Measurements from ENCODE around the gene WNT3A.
"Not testable (repeated sequence)": the region's sequence is repeated elsewhere in the genome, so short reads cannot be mapped to it uniquely, and the experiment has no call there.

WNT3A gene

DNA sequence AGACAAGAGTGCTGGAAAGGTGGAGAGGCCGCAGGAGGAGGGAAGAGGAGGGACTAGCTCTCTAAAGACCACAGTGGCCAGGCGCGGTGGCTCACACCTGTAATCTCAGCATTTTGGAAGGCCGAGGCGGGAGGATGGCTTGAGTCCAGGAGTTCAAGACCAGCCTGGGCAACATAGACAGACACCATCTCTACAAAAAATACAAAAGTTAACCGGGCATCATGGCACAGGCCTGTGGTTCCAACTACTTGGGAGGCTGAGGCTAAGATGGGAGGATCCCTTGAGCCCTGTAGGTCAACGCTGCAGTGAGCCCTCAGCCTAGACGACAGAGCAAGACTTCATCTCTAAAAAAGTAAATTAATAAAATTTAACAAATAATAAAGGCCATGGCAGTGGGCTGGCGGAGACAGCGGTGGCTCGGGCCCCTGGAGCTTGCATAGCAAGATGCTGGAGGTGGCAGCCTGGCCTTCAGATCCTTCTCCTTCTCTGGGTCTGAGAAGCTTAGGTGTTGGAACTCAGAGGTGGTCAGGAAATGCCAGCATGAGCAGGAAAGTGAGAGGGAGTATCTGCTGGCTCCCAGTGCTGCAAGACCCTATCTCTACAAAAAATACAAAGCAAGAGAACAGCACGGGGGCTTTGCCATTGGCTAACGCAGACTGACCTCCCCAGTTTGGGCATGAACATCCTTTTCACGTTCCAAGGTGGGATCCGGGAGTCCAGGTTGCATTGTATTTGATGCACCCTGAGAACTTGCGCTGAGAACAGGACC is 10.7 kb downstream of the WNT3A start:
- no peak overlapping the region for H3K27ac ChIP-seq (ENCODE audit: low read depth, low read length, poor library complexity, severe bottlenecking)
- no peak overlapping the region for H3K4me3 ChIP-seq (ENCODE audit: low read depth, low read length, poor library complexity, severe bottlenecking)
- no peaks in the 10 kb centered on the region for H3F3A ChIP-seq (ENCODE audit: insufficient read depth, low read length)
- no peaks in the 10 kb centered on the region for H3K4me1 ChIP-seq (ENCODE audit: insufficient read depth, low read length, severe bottlenecking)
- TF ChIP-seq, protein P1, sequence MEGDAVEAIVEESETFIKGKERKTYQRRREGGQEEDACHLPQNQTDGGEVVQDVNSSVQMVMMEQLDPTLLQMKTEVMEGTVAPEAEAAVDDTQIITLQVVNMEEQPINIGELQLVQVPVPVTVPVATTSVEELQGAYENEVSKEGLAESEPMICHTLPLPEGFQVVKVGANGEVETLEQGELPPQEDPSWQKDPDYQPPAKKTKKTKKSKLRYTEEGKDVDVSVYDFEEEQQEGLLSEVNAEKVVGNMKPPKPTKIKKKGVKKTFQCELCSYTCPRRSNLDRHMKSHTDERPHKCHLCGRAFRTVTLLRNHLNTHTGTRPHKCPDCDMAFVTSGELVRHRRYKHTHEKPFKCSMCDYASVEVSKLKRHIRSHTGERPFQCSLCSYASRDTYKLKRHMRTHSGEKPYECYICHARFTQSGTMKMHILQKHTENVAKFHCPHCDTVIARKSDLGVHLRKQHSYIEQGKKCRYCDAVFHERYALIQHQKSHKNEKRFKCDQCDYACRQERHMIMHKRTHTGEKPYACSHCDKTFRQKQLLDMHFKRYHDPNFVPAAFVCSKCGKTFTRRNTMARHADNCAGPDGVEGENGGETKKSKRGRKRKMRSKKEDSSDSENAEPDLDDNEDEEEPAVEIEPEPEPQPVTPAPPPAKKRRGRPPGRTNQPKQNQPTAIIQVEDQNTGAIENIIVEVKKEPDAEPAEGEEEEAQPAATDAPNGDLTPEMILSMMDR (IDR thresholded peaks at IDR 0.05; ENCODE audit: low read length) = no peak
- no peak for TF ChIP-seq EZH2 (IDR thresholded peaks at IDR 0.05; ENCODE audit: borderline replicate concordance, low read length)
- H3K36me3 ChIP-seq (ENCODE audit: insufficient read depth, low read length) = no peaks in the 10 kb centered on the region
- H3K27me3 ChIP-seq (ENCODE audit: insufficient read depth, low read length) = no peaks in the 10 kb centered on the region
- H3K4me2 ChIP-seq (ENCODE audit: low read length) = no peak overlapping the region
- H3K9me3 ChIP-seq (ENCODE audit: low read length) = no peaks in the 10 kb centered on the region
- H4K20me1 ChIP-seq (ENCODE audit: insufficient read depth, low read length) = no peaks in the 10 kb centered on the region
- no peak overlapping the region for H3K9ac ChIP-seq (ENCODE audit: low read length)
- no peaks in the 10 kb centered on the region for H3K9me2 ChIP-seq (ENCODE audit: low read depth, low read length)
- H3K79me2 ChIP-seq (ENCODE audit: insufficient read depth, low read length) = no peaks in the 10 kb centered on the region
- H2AFZ ChIP-seq (ENCODE audit: low read length) = no peak overlapping the region

DNA sequence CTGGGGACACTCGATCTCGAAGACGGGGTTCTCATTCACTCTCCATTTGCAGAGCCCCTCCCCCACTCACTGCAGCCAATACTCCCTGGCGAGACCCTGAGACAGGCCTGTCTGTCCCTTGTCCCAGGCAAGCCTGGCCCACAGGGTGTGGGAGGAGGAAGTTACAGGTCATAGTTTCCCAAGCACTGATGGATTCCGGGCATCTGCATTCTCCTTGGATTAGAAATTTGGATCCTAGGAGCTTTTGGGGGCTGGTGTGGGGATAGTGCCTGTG is 11.3 kb downstream of the WNT3A start:
- H2AFZ ChIP-seq (ENCODE audit: low read length) = no peak overlapping the region
- no peaks in the 10 kb centered on the region for H3F3A ChIP-seq (ENCODE audit: insufficient read depth, low read length)
- H3K27ac ChIP-seq (ENCODE audit: low read depth, low read length, poor library complexity, severe bottlenecking) = no peak overlapping the region
- no peaks in the 10 kb centered on the region for H3K4me1 ChIP-seq (ENCODE audit: insufficient read depth, low read length, severe bottlenecking)
- H3K9me2 ChIP-seq (ENCODE audit: low read depth, low read length) = no peaks in the 10 kb centered on the region
- TF ChIP-seq, protein P1 (IDR thresholded peaks at IDR 0.05; ENCODE audit: low read length) = no peak
- TF ChIP-seq EZH2 (IDR thresholded peaks at IDR 0.05; ENCODE audit: borderline replicate concordance, low read length) = no peak
- H3K36me3 ChIP-seq (ENCODE audit: insufficient read depth, low read length) = no peaks in the 10 kb centered on the region
- H3K4me2 ChIP-seq (ENCODE audit: low read length) = no peak overlapping the region
- no peaks in the 10 kb centered on the region for H3K9me3 ChIP-seq (ENCODE audit: low read length)
- H3K27me3 ChIP-seq (ENCODE audit: insufficient read depth, low read length) = no peaks in the 10 kb centered on the region
- H3K79me2 ChIP-seq (ENCODE audit: insufficient read depth, low read length) = no peaks in the 10 kb centered on the region
- no peak overlapping the region for H3K4me3 ChIP-seq (ENCODE audit: low read depth, low read length, poor library complexity, severe bottlenecking)
- no peaks in the 10 kb centered on the region for H4K20me1 ChIP-seq (ENCODE audit: insufficient read depth, low read length)
- no peak overlapping the region for H3K9ac ChIP-seq (ENCODE audit: low read length)

DNA sequence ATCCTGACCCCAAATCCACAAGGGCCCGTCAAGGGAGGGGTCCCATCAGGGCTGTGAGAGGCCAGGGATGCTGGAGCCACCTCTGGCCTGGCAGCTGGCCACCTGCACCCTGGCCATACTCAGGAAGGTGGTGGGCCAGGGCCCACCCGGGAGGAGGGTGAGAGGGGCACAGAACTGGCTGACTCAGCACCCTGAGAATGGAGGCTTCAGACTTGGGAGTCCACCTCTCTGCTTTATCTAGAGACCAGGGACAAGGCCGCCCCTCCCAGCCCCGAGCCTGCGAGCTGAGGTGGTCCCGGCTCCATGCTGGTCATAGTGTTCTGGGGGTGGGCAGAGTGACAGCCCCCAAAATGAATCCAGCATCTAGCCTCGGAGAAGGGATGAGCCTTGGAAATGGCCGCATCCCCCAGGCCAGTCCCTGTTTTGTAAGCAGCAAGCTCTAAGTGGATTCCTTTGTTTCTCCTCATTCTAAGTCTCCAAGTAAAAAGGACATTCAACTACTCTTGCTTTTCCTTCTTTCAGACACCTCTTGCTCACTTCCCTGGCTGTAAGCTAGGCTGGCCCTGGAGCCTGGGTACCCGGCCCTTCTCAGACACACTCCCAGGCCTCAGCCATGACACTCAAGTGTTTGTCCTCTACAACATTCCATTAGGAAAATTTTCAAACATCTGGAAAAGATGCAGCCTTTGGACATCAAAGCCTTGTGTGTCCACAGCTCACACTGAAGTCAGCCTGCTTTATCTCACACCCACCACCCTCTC is 12.3 kb downstream of the WNT3A start:
- H3K79me2 ChIP-seq (ENCODE audit: insufficient read depth, low read length) = no peaks in the 10 kb centered on the region
- no peak overlapping the region for H2AFZ ChIP-seq (ENCODE audit: low read length)
- H3F3A ChIP-seq (ENCODE audit: insufficient read depth, low read length) = no peaks in the 10 kb centered on the region
- H3K36me3 ChIP-seq (ENCODE audit: insufficient read depth, low read length) = no peaks in the 10 kb centered on the region
- H3K4me3 ChIP-seq (ENCODE audit: low read depth, low read length, poor library complexity, severe bottlenecking) = no peak overlapping the region
- no peaks in the 10 kb centered on the region for H3K9me2 ChIP-seq (ENCODE audit: low read depth, low read length)
- H3K27me3 ChIP-seq (ENCODE audit: insufficient read depth, low read length) = no peaks in the 10 kb centered on the region
- H3K4me2 ChIP-seq (ENCODE audit: low read length) = no peak overlapping the region
- no peak overlapping the region for H3K9ac ChIP-seq (ENCODE audit: low read length)
- H3K27ac ChIP-seq (ENCODE audit: low read depth, low read length, poor library complexity, severe bottlenecking) = no peak overlapping the region
- TF ChIP-seq, protein P1 (IDR thresholded peaks at IDR 0.05; ENCODE audit: low read length) = no peak
- TF ChIP-seq EZH2 (IDR thresholded peaks at IDR 0.05; ENCODE audit: borderline replicate concordance, low read length) = no peak
- H3K4me1 ChIP-seq (ENCODE audit: insufficient read depth, low read length, severe bottlenecking) = no peaks in the 10 kb centered on the region
- no peaks in the 10 kb centered on the region for H4K20me1 ChIP-seq (ENCODE audit: insufficient read depth, low read length)
- H3K9me3 ChIP-seq (ENCODE audit: low read length) = no peaks in the 10 kb centered on the region

DNA sequence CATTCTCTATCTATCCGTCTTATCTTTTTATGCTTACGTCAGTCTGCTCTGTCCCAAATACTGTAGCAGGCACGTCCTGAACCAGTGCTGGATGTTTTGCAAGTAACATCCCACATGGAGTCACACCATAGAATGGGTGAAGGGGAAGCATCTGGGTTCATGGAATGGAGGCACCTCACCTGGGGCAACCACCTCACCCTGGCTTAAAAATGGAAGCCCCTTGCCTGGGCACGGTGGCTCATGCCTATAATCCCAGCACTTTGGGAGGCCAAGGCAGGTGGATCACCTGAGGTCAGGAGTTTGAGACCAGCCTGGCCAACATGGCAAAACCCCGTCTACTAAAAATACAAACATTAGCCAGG is 12.9 kb downstream of the WNT3A start:
- H3F3A ChIP-seq (ENCODE audit: insufficient read depth, low read length); H3K9me2 ChIP-seq (ENCODE audit: low read depth, low read length); H3K36me3 ChIP-seq (ENCODE audit: insufficient read depth, low read length); H3K4me1 ChIP-seq (ENCODE audit: insufficient read depth, low read length, severe bottlenecking); H3K27ac ChIP-seq (ENCODE audit: low read depth, low read length, poor library complexity, severe bottlenecking); H3K9ac ChIP-seq (ENCODE audit: low read length); H3K9me3 ChIP-seq (ENCODE audit: low read length); H3K4me2 ChIP-seq (ENCODE audit: low read length); H3K4me3 ChIP-seq (ENCODE audit: low read depth, low read length, poor library complexity, severe bottlenecking); H2AFZ ChIP-seq (ENCODE audit: low read length); H4K20me1 ChIP-seq (ENCODE audit: insufficient read depth, low read length); H3K27me3 ChIP-seq (ENCODE audit: insufficient read depth, low read length); H3K79me2 ChIP-seq (ENCODE audit: insufficient read depth, low read length): not testable (repeated sequence)

Measured in OCI-LY1 (cell line).